Erythroblast (primary cell): ENCODE data around the gene FAF2.

ENCODE experiments used
- GATA1 ChIP-seq: IDR thresholded peaks from 2 replicates; pipeline ENCODE4 v1.6.1; 2011; ENCODE audit warnings: low read depth, mild to moderate bottlenecking, control low read depth, low read length, moderate library complexity
- POLR2A ChIP-seq: IDR thresholded peaks from 2 replicates; pipeline ENCODE4 v1.6.1; 2011; ENCODE audit warnings: mild to moderate bottlenecking, low read length

GRCh38 chr5:176489077-176489476 lies 40.9 kb downstream of the FAF2 start:
- TF ChIP-seq GATA1 (no peak), POLR2A (no peak)
